ENCODE data around the gene NAALADL2.
"Not testable (repeated sequence)": the region's sequence is repeated elsewhere in the genome, so short reads cannot be mapped to it uniquely, and the experiment has no call there.

Gene NAALADL2

DNA sequence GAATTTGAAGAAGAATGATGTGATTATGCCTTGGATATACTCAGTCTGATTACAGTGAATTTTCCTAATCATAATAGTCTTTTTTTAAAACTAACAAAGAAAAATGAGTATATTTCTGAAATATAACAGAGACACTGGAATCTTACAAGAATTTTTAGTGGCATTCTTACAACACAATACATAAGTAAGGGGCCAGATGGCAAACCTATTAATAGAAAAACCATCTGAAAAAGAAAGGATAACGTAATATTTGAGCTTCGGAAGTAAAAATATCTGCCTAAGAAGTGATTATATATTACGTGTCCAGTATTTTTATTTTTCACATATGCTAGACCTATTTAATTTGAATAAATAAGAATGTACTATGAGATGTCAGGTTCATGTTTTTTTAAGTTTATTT, 452.8 kb downstream of the NAALADL2 start:
- DNase-seq (ENCODE audit: low spot score), result no peak

DNA sequence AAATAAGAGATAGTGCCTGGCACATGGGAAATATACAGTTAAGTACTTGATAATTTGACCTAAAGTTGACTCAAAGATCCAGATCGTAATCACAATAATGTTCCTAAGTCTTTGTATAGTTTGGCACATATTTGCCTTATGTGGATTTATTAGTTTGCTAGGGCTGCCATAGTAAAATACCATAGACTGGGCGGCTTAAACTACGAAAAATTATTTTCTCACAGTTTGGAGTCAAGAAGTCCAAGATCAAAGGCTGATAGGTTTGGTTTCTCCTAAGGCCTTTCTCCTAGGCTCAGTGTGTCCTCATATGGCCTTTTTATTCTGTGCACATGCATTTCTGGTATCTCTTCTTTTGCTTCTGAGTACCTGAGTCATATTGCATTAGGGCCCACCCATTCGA, 453.7 kb downstream of the NAALADL2 start:
- no peak for DNase-seq (ENCODE audit: low spot score)

- DNase-seq (ENCODE audit: low spot score), result no peak
Observed at GRCh38 chr3:175316799-175317198, 457.7 kb downstream of the NAALADL2 start.

DNA sequence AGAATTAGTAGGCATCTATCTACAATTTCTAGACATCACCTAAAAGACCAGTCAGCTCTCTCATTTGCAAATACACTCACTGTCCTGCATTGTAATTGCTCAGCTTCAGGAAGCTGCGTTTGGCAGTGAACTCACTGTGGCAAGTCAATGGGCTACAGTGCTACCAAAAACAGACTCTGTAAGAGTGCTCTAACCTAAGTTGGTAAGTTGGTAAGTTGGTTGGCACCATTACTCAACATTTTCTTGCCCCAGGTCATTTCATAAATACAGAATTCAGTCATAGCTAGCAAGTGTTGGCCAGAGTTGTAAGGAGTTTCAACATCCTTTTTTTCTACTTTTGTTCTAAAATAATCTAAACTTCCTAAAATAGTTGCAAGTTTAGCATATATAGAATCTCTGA, 466.3 kb downstream of the NAALADL2 start:
- DNase-seq (ENCODE audit: low spot score), result no peak

DNA sequence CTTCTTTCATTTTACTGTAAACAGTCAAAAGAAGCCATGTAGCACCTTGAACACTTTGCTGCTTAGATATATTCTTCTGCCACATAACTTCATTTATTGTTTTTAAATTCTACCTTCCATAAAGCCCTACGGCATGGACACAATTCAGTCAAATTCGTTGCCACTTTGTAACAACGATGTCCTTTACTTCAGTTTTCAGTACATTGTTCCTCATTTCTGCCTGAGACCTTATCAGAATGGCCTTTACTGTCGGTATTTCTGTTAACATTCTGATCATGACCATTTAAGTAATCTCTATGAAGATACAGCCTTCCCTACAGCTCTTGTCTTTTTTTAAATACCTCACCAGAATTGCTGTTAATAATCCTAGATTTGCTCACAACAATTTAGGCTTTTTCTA, 466.9 kb downstream of the NAALADL2 start:
- no peak for DNase-seq (ENCODE audit: low spot score)

DNA sequence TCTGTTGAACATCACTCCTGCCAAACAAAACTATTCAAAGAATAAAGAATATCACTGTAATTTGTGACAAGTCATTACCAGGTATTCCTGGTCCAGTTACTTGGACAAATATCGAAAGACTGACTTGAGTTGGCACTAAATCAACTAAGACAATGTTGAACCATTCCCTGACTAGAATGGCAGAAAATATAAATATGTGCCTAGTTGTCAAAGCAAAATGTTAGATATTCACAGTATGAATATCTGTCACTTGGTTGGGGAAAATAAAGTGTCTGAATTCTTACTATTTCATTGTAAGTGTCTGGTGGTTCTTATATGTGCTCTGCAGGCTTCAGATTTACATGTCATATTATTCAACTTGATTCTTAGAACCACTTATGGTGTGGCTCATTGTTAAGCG, 470.2 kb downstream of the NAALADL2 start:
- no peak for DNase-seq (ENCODE audit: low spot score)

DNA sequence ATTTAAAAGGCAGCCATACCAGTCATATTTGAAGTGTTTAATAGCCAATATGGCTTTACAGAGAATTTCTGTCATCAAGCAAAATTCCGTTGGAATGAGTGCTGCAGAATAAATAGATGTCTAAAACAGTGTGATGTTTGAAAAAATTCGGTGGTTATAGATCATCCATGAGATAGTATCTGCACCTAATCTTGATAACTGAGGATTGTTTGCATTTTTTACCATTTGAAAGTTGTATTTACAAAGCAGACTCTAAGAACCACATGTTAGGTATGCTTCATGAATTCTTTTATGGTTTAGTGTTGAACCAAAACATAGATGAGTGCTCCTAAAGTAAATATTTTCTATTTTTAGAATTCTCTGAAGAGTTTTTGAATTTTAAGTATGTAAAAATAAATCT, 476.1 kb downstream of the NAALADL2 start:
- no peak for DNase-seq (ENCODE audit: low spot score)

DNA sequence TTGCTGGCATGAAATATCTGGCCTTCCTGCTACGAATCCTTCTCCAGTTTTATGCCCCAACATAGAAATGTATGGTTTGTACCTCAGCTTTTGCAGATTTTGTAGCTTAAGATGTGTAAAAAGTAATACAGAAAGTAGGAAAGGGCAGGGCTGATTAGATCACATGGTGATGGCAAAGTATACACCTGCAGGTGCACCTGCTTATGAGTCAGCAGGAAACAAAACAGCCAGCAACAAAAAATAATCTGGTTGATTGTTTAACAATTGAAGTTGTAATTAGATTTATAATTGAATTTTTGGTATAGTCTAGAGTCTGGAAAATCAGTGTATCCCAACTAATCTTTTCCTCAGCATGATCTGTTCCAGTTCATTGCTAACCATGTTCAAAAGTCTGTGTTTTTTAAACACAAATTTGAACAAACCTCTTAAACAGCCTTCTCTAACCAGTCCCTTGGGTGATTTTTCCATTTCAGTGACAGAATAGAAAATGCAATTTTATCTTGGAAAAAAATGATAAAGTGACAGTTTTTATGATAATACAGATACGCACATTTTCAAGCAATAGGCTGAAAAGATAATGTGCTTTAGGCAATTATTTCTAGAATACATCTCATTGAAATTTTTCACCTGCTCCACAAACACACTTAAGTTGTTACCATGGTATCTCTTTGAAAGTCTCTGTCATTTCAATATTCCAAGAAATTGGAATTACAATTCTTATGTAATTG, 477.4 kb downstream of the NAALADL2 start:
- DNase-seq (ENCODE audit: low spot score), result no peak

DNA sequence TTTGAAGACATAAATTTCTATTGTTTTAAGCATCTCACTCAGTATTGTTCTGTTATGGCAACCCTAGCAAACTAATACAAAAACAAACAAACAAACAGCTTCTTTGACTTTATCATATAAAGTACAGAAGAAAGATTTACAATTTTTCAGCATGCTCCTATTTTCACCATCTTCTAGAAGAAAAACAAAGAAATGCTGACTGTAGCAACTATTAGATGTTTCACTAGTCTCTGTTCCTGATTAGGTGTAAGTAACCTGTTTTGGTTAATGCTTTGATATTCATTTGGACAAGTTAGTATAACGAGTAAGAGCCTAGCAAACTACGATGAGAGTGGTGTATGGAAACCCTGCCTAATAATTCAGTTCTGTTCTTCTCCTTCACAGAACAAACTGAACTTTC, 478.5 kb downstream of the NAALADL2 start:
- DNase-seq (ENCODE audit: low spot score), result no peak

GRCh38 chr3:175338775-175339535, 479.8 kb downstream of the NAALADL2 start:
- no peak for DNase-seq (ENCODE audit: low spot score)

- DNase-seq (ENCODE audit: low spot score), result no peak
Observed at GRCh38 chr3:175340338-175341015, 481.3 kb downstream of the NAALADL2 start.

GRCh38 chr3:175342196-175342595, 483.1 kb downstream of the NAALADL2 start:
- no peak for DNase-seq (ENCODE audit: low spot score)

DNA sequence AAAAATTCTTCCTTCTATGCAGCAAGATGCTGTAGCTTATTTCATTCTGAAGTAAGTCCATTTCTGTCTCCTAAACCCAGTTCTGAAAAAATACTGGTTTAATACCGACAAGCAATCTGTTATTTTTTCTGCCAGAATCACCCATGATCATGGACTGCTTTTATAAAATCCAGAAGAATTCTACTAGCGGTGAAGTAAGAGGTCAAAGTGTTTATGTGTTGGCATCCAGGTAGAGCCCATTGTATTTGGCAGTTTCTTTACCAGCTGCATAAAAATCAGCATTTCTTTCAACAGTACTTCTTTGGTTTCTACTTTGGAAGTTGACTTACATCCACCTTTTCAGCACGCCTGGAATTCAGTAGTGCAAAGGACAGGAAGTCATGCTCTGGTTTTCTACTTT, 484.8 kb downstream of the NAALADL2 start:
- DNase-seq (ENCODE audit: low spot score), result no peak

DNA sequence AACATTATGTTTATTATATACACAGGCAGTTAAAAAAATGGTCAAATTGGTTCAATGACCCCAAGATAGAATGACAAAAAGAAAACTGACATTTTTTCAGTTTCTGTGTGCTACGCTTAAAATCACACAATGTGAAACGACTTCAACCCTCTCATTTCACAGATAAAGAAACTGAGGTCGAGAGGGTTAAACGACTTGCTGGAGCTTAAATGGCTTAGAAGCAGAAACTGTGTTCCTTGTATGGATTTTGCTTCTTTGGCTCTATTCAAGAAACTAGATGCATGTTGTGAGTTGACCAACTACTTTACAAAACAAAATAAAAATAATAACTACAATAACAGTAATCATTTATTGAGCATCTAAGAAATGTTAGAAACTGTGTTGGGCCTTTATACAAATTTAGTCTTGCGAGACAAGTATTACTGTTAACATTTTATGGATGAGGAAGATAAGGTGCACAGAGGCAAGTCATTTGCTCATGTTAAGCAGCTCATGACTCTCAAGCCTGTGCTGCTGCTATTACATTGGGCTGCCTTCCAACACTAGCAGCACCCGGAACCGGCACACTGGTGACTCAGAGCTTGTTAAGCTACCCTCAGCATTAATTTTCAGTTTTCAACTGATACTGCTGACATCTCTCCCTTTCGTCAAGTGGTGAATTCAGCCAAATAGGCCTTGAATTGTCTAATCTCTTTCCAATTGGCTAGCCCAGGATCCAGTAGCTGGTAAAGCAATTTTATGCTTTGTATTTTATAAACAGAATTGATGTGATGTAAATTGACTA, 487.6 kb downstream of the NAALADL2 start:
- DNase-seq (ENCODE audit: low spot score), result no peak

DNA sequence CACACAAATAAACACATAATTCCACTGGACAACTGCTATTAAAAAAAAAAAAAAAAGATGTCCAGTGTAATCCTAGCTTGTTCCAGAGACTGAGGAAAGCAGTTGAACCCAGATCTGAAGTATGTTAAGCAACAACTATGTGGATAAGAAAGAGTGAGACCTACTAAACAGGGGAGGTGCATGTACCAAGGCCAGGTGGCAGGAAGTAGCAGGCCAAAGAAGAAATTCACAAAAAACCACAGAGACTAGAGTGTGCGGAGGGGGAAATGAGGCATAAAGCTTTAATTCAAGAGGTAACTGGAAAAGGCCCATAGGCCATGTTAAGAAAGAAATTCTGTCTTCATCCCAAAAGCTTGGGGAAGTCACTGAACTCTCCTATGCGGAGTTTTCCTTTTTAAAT, 490.0 kb downstream of the NAALADL2 start:
- no peak for DNase-seq (ENCODE audit: low spot score)

- no peak for DNase-seq (ENCODE audit: low spot score)
Observed at GRCh38 chr3:175355801-175356335, 496.7 kb downstream of the NAALADL2 start.

DNA sequence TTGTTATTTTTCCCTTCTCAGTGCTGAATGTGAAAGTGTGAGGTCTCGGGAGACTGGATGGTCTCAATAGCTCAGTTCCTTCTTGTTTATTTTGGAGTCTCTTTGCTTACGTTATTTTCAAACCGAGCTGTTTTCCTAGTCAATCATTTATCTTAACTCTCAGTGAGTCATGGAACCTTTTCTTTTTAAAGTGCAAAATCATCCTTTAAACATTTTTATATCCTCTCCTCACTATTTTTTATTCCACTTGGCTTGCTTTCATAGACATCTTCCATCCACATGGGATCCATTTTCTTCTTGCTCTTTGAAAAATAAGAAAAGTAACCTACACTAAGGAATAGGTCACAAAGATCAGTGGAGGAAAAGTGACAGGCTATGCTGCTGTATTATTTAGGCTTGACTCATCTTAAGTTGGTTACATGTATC, 497.8 kb downstream of the NAALADL2 start:
- no peak for DNase-seq (ENCODE audit: low spot score)

- no peak for DNase-seq (ENCODE audit: low spot score)
Observed at GRCh38 chr3:175357758-175358157, 498.6 kb downstream of the NAALADL2 start.

DNA sequence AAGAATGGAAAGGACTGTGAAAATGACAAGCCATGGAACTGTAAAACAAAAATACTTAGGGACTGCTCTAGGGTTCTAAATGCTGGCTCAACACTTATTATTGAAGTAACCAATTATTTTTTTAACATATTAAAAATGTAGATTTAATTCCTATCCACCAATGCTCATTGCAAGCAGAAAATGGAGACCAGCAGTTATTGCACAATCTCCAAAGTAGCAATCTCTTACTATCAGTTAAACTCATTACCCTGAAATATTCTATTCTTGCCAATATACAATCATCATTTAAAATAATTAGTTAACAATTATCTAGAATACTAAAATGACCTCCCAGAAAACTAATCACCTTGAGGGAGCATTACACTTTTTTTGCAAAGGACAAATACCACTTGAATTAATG, 499.8 kb downstream of the NAALADL2 start:
- no peak for DNase-seq (ENCODE audit: low spot score)

DNA sequence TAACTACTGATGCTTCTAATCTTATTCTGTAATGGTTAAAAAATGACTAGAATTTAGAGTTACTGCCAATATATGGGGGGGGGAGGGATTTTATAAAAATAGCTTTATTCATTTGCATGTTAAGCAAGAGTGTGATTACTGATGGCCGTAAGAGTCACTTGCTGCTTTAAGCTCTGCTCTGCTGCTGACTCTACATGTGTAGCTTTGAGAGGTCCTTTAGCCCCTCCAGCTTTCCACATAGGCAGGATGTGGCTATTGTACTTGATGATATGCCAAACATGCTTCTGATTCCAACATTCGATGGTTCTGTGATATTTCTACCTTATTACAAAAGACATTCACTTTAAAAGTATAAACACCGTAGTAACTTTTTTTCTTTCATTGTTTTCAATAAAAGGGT, 511.3 kb downstream of the NAALADL2 start:
- DNase-seq (ENCODE audit: low spot score), result not testable (repeated sequence)

DNA sequence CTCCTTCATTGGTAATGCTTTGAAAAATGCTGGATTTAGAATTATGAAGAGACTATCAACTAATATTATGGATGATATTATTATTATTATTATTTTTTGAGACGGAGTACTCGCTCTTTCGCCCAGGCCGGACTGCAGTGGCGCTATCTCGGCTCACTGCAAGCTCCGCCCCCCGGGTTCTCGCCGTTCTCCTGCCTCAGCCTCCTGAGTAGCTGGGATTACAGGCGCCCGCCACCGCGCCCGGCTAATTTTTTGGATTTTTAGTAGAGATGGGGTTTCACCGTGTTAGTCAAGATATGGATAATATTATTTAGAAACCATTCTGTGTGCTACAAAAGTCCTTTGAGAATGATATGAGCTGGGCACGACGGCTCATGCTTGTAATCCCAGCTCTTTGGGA, 512.1 kb downstream of the NAALADL2 start:
- DNase-seq (ENCODE audit: low spot score), result not testable (repeated sequence)

DNA sequence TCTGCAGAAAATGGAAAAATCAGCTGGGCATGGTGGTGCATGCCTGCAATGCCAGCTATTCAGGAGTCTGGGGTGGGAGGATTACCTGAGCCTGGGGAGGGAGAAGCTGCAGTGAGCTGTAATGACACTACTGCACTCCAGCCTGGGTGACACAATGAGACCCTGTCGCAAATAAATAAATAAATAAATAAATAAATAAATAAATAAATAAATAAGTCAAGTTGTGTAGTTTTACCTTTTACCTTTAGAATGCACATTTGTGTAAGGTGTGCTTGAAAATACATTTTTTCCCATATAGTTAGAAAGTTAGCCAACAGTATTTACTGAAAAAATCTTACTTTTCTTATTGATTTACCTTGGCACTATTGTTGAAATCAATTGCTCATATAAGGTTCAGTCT, 515.6 kb downstream of the NAALADL2 start:
- DNase-seq (ENCODE audit: low spot score), result no peak

Measured in CD4-positive, alpha-beta T cell treated with Interleukin-2 at 100 ng/mL for 4 hours (primary cell).